NCI-H1436 treated with DMSO at 0.1 percent for 48 hours (cell line): ENCODE results near the gene HDAC10.

ENCODE experiments used
- DNase-seq: peaks from one replicate; lab custom pipeline; 2025; lab: John Stamatoyannopoulos, UW

The HDAC10 gene

DNA sequence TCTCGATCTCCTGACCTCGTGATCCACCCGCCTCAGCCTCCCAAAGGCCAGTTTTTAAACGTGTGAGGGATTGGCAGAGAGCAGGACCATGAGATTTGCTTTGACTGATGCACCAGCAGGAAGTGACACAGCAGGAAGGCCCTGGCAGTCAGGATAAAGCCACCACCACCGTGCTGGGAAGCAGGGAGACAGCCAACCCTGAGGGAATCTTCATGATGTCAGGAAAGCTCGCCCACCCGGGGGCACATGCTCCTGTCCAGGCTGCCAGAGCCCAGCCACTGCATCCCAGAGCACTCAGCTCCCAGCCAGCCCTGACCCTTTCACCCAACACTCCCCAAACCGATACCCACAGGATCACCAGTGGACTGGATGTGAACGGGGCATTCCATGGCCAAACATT is 12.3 kb downstream of the HDAC10 start:
- no peak for DNase-seq

DNA sequence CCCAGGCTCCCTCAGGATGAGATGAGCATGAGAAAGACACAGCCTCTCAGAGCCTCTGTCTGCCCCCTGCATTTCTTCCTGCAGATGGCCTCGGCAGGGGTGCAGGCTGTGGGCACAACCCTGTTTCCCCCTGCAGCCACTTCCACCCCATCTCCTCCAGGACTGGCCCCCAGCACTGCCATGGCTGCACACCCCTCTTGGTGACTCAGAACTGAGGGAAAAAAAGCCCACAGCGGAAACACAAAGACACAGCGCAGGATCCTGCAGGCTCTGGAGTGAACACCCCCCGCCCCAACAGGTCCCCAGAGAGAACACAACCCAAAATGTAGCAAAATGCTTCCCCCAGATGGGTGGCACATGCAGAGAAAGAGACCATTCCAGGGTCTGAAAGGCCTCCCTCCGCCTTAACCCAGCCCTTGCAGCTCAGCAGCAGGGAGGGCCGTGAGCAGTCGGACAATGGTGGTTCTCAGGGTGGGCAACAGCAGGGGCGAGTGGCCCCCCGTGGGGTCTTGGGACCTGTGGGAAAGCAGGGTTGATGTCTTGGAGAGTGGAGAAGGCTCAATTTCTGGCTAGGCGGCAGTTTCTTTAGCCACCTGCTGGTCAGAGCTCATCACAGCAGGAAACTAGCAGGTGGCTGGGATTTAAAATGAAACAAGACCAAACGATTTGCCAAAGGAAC is 14.2 kb downstream of the HDAC10 start:
- no peak for DNase-seq

DNA sequence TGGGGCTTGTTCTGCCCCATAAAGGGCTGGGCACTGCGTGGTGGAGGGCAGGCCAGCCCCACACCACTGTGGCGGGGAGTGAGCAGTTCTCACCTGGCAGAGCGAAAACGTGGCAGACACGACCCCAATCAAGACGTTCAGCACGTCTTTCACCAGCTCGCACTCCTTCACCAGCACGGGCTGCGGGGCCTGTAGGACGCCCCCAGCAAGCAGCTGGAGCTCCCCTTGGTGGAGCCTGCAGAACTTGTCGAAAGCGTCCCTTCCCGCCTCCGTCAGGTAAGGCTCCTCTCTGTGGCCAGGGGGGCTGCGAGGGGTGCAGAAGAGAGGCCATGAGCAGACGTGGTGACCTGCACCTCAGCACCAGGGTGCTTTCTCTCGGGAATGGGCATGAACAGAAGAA is 17.8 kb downstream of the HDAC10 start:
- DNase-seq, result no peak

DNA sequence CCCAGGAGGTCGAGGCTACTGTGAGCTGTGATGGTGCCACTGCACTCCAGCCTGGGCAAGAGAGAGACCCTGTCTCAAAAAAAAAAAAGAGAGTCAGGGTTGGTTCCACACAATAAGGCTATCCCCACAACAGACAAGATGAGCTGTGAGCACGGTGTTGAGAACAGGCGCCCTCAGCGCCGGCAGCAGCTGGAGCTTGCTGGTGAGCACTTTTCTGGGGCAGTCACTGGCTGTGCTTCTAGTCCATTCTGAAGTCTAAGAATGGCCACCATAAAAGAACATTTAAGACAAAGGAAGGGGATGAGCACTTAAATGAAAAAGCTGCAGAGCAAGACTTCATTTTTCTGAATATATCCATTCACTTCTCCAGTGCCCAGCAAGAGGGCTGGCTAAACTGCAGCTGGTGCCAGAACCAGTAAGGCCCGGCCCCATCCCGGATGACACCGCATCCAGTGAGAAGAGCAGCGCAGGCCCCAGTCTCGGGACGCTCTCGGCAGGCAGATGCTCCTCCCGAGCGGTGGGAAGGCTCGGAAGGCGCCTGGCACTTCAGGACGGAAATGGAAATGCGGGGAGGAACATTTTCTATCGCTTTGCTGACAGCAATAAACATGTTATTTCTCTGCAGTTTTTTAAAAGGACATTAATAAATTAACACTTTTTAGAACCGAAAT is 18.4 kb downstream of the HDAC10 start:
- no peak for DNase-seq

DNA sequence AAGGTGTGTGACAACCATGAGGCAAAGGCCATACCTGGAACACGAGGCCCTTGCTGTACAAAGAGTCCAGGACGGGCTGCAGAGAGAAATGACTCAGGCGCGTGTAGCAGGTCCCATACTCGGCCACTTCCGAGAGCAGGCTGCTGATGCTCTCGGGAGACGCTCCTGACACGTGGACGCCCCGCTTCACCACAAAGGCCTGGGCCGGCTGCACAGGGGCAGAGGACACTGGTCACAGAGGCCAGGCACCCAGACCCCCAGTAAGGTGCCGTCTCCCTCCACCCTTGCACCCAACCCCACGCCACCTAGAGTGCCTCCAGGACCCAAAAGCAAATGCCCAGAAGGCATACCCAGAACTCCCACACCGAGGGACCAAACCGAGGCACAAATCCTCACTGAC is 21.7 kb downstream of the HDAC10 start:
- DNase-seq, result no peak

DNA sequence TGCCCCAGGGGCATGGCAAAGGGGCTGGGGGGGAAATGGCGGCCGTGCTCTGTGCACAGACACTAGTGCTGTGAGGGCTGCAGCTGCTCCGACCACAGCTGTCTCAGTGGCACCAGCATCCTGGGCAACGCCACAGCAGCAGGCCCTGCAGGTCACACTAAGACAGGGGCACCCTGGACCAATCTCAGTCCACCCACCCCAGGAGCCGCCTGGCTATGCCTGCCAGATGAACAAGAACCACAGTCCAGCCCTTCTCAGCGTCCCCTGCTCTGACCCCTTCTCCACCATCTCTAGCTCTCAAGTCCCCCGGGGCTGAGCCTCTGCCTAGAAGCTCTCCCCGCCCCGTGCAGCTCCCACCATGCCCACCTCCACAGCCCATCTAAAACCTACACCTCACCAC is 22.7 kb downstream of the HDAC10 start:
- no peak for DNase-seq

DNA sequence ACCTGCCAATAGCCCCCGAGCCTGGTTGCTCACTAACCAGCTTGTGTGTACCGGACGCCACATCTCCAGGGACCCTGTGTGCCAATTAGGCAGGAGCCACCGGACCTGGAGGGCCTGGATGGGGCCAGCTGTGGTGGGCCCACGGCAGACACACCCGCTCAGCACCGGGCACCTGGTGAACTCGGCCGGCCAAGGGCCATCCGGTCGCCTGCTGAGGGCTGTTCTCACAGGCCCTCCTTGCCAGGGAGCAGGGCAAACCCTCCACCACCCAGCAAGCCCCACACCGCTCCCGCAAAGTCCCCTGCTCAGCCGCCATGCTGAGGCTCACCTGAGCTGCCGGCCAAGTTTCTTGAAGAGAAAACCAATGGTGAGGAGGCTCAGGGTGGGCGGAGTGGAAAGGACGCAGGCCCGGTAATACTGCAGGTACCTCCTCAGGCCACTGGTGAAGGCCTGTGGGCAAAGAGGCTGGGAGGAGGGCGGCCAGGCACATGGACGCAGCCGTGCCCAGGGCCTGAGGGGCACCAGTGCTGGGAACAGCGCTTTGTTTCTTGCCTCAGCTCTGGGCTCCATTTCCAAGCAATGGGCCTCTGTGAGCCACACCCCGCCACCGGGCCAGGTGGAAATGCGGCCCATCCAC is 23.4 kb downstream of the HDAC10 start:
- DNase-seq, result no peak

DNA sequence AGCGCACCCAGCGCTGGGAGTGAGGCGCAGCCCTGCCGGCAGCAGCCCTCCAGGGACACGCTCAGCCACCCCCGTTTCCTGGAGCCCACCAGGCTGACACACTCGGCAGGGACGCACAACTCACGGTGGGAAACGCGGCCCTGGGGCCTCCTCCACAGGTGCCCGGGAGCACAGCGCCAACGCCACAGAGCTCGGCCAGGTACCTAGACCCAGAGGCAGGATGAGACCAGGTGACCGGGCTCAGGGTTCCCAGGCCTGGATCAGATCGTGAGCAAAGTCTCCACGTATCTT is 24.2 kb downstream of the HDAC10 start:
- DNase-seq, result no peak

DNA sequence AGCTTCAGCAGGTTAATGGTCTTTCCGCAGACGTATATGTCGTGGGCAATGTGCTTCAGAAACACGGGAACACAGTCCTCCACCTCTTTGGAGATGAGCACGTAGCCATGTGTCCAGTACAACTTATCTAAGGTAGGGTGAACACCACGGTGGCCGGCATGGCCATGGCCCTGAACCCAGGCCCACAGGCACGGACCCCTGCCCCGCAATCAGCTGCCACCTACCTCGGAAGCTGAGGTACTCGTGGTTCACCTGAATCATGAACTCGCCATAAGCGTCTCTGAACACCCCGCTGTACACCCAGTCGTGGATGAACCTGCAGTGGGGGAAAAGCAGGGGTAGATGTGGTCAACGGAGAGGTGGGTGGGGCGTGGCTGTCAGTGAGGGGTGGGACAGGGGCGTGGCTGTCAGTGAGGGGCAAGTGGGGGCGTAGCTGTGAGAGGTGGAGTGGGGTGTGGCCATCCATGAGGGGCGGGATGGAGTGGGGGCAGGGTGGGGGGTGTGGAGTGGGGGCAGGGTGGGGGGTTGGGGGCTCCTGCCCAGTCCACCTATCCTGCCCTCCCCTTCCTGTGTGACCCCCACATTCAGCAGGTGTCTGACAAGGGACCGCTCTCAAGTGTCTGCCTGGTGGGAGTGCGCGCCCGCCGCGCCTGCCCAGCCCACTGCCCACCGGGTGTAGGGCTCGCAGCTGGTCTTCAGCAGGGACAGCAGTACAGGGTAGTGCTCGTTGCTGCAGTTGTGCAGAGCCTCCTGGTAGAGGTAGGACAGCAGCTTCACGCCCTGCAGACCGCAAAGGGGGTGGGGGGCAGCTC is 24.8 kb downstream of the HDAC10 start:
- no peak for DNase-seq

DNA sequence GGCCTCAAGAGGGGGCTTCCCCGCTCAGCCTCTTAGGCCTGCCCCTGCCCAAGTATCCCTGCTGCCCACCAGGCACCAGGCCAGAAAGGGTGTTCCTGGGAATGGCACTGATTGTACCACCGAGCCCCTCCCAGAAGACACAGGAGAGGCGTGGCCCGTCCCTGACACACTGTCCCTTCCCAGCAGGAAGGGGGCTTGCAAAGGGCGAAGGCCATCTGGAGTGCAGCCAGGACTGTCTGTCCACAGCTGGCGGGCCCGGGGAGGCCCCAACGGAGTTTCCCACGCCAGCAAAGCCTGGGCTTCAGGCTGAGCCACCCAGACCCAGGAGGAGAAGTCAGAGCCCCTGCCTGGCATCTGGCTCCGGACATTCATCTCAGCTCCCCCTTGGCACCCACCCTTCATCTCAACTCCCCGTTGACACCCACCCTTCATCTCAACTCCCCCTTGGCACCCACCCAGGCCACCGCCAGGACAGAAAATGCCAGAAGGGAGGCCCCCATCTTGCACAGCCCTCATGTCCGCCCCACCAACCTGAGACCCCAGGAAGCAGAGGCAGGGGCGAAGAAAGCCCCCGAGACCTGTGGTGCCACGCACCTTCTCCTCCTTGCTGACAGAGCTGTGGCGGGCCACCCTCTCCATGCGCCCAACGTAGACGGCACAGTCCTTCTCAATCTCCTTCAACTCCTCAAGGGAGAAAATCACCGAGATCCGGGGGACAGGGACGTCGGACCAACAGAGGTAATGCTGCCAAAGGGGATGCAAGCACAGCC is 25.7 kb downstream of the HDAC10 start:
- DNase-seq, result no peak

DNA sequence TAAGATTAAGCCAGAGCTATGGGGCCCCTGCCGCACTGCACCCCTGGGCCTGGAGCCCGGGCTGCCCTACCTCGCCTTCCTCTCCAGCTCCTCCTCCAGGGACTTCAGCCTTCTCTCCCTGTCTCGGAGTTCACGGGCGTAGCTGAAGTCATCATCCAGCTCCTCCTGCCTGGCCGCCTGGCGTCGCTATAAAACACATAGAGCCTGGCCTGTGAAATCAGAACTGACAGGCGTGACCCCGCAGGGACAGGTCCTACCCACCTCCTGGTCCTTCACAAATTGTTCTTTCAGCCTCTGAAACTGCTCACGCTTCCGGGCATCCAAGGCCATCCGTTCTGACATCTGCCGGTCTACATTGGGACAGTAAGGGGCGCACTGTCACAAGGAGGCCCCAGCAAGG is 27.0 kb downstream of the HDAC10 start:
- DNase-seq, result no peak

DNA sequence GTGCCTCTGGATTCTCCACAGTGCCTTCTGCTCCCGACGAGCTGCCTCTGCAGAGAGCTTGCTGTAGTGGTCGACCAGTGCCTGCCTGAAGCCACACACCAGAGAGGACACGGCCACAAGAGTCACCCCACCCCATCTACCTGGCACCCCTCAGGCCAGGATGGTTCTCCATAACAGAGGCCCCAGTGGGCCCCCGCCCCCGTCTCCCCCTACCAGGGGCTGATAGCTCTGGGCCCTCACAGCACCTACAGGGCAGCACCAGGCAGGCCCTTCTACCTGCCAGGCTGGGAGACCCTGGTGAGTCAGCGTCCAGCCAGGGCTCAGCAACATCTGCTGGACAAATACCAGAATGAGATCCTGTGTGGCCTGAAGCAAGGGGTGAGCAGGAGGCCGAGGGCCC is 28.6 kb downstream of the HDAC10 start:
- no peak for DNase-seq

DNA sequence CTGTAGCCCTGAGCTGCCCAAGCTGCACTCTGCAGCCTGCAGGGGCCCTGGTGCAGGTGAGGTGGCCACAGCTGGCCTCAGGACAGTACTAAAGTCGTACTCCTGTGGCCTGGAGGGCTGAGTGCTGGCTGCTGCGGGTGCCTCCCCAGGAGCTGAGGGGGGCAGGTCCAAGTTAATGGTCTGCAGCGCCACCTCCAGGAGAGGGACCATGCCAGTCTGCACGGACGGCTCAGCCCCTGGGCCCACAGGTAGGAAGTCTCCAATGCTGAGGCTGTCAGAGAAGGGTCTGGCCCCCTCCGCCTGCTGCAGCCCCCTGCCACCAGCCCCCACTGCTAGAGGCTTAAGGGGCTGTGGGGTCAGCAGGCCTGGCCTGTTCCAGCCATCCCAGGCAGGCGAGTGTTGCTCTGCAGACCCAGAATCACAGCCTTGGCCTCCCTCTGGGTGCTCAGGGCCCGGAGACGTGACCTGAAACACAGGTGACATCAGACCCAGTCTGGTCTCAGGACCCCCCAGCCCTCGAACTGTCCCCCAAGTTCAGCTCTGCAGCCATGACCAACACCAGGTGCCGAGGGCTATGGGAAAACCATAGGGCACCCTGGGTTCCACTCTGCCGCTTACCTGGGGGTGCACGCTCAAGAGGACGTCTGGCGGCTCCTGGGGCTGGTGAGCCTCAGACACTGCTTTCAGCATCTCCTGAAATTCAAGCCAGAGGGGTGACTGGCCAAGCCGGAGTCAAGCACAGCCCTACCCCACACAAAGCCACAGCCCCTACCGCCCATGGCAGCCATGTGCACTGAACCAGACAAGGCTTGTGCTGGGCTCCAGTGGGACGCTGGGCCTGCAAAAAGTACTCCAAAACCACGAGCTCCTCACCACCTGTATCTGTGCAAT is 29.4 kb downstream of the HDAC10 start:
- DNase-seq, result no peak

DNA sequence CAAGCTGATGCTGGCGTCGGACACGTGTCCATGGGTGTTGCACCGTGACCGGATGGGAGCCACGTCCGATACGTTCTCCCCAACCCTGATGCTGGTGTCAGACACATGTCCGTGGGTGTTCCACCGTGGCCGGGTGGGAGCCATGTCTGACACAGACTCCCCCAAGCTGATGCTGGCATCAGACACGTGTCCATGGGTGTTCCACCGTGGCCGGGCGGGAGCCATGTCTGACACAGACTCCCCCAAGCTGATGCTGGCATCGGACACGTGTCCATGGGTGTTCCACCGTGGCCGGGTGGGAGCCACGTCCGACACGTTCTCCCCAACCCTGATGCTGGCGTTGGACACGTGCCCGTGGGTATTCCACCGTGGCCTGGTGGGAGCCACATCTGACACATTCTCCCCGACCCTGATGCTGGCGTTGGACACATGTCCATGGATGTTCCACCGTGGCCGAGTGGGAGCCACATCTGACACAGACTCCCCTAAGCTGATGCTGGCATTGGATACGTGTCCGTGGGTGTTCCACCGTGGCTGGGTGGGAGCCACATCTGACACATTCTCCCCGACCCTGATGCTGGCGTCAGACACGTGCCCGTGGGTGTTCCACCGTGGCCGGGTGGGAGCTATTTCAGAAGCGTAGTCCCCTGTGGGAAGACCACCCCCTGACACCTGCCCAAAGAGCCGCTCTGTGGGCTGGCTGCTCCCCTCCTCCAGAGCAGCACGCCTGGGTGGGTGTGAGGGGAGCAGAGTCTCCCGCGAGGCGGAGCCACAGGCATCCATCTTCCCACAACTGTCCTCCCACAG is 30.3 kb downstream of the HDAC10 start:
- no peak for DNase-seq

DNA sequence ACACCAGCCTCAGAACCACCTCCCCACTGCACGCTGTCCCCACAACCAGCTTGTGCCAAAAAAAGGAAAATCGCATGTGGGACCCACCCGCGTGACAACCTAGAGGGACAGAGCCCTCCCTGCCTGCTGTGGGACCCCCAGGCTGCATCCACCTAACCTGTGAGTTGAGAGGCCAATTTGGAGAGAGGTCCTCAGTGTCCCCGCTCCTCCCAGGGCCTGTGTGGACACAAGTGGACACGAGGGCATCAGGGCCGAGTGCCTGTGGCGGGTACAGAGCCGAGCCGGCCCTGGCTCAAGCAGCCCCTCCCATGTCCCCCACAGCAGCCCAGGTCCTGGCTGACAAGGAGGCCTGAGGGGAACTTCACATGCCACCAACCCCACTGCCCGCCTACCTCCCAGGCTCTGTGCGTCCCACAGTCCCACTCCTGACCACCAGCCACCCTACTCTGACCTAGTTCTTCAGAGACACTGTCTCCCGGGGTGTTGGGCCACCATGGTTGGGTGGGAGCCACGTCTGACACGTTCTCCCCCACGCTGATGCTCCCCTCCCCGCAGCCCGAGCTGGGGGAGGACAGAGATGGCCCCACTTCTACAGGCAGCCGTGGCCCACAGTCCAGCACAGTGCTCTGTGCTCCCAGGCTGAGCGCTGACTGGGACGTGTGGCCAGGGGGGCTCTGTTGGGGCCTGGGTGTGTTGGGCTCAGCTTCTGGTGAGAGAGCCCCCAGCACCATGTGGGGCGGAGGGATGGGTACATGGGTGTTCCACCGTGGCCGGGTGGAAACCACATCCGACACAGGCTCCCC is 31.1 kb downstream of the HDAC10 start:
- DNase-seq, result no peak

DNA sequence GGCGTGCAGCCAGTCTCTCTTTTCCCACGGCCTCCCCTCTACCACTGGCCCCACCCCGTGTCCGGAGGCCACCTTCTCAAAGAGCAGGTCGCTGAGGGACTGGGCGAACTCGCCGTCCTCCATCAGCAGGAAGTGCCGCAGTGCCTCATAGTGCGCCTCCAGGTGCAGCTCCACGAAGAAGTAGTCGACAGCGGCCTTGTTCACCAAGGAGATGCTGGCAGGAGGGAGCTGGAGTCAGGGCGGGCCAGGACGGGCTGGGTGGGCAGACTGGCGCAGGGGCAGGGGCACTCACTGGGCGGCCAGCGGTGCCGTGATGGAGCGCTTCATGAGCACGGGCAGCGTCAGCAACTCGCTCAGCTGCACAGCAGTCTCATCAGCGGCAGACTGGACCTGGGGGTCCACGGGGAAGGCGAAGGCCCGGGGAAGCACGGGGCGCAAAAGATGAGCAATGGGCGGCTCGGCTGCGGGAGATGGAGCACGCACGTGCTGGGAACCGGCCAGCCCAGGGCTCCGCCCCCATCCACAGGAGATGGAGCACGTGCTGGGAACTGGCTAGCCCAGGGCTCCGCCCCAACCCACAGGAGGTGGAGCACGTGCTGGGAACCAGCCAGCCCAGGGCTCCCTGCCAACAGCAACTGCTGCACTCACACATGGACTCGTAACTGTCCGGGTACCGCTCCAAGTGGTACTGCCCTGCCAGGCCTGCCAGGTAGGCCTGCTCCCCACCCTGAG is 31.9 kb downstream of the HDAC10 start:
- no peak for DNase-seq

DNA sequence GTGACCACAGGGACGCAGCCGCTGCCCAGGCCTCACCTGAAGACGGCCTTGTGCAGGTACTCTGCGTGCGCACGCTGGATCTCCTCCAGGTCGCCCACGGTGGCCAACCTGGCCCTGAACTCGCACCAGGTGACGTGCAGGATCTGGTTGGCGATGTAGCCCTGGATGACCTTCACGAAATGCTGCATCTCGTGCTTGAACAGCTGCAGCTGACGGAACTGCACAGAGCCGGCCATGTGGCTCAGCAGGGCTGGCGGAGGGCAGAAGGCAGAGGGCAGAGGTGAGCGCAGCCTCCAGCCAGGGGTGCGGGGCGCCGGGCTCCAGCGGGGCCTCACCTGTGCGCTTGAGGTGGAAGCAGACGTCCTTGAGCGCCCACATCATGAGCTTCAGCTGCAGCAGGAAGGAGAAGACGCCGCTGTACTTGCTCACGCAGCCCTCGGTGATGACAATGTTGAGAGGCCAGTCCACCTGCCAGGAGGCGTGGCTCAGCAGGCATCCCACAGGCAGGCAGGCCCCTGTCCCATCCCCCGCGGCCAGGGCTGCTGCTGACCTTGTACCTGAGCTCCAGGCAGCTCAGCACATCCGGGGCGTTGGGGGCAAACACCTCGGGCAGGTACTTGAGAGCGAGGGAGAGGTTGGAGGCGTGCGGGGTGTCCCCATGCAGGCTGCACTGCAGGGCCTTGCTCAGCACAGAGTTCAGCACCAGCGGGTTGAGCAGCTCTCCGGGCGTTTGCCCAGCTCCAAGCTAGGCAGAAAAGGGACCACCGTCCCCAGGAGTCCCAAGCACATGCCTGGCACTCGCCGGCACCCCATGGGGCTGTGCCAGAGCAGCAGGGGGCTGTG is 32.7 kb downstream of the HDAC10 start:
- no peak for DNase-seq
